GM12875 (cell line): ENCODE data around the gene PTPRD.

Experiments
- H3K4me3 ChIP-seq: one replicate; pipeline ENCODE4 v1.5.1; 2011; ENCODE audit warnings: low read depth, low read length, control low read depth
- CTCF ChIP-seq: IDR thresholded peaks from 2 replicates; pipeline ENCODE4 v1.5.1; 2011; ENCODE audit warnings: low read depth, mild to moderate bottlenecking, control low read depth, inconsistent platforms, low read length, moderate library complexity, borderline replicate concordance; ENCODE audit not compliant: insufficient read depth

Gene PTPRD

GRCh38 chr9:8574846-8575245, 2038.0 kb downstream of the PTPRD start:
- H3K4me3 ChIP-seq: no peak overlapping the region
- no peak for TF ChIP-seq CTCF

GRCh38 chr9:8572209-8572608, 2040.6 kb downstream of the PTPRD start:
- H3K4me3 ChIP-seq: no peak overlapping the region
- no peak for TF ChIP-seq CTCF

- H3K4me3 ChIP-seq: no peak overlapping the region
- no peak for TF ChIP-seq CTCF
Observed at GRCh38 chr9:8571643-8572042, 2041.2 kb downstream of the PTPRD start.

GRCh38 chr9:8570776-8571175, 2042.0 kb downstream of the PTPRD start:
- no peak for TF ChIP-seq CTCF
- H3K4me3 ChIP-seq: no peak overlapping the region

- TF ChIP-seq CTCF: no peak
- no peak overlapping the region for H3K4me3 ChIP-seq
Observed at GRCh38 chr9:8569823-8570222, 2043.0 kb downstream of the PTPRD start.

DNA sequence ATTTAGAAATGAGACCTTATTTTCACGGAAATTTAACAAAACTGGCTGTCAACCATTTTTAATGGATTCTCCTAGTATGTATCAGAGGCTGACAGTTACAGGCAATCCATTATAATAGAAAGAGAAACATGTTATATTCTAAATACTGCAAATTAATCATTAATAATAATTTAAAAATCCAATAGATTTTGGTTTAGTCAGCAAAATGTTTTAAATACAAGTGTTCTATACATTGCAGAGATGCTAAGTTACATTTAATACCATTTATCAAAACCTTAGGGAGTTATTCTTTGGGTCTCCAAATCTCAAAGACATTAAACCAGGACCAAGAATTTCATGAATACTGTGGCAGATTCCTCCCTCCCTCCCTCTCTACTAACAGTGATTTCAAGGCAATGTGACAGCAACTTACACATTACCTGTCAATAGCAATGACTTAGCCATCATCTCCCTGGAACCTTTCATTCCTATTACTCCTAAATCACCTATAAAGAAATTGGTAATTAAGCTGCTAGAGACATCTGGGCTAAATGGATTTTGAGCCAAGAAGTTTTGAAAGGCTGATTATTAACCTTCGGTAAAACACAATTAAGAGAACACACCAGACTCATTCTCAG, 2044.7 kb downstream of the PTPRD start:
- no peak for TF ChIP-seq CTCF
- no peak overlapping the region for H3K4me3 ChIP-seq

DNA sequence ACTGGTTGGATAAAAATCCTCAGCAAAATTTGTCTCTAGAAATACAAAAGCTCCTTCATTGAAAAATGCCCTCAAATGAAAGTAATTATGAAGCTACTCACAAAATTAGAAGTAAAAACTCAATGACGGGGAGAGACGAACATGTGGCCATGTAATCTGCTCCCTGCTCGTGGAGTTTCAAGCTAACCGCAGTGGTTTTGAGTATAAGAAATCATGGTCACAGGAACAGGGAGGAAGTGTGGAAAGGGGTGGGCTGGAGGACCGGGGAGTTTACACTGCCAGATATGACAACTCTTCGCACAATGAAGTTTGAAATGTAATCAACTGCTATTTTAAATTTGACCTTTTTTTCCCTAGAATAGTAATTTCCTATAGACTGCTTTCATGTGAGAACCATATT, 2047.8 kb downstream of the PTPRD start:
- TF ChIP-seq CTCF: no peak
- H3K4me3 ChIP-seq: no peak overlapping the region
